ENCODE measurements around the gene GABPB2. TPM values are rescaled to one million over a fixed set of nuclear protein-coding genes. Genes with fewer than 3 reads are reported as not detected.

Gene GABPB2
- total and polyA plus RNA-seq, 8 donors = 3.7 to 8.7 (median 5.4) TPM

- no peak for TF ChIP-seq CTCF (IDR thresholded peaks at IDR 0.05)
- WGBS, 2 donors = 38 to 46% methylated on average over 36 to 74 of the region's 74 CpGs
- Histone ChIP-seq H3K36me3 (no peaks in the 10 kb centered on the region), H3K27me3 (peaks cover 0 to 8% (median 0%) of the 10 kb centered on the region in 4 donors), H3K27ac (no peak overlapping the region), H3K4me3 (peak overlapping the region in 2 of 4 donors; percentile 2 to 30), H3K4me1 (no peaks in the 10 kb centered on the region), H3K9me3 (no peaks in the 10 kb centered on the region)
- intact Hi-C loops (cut with DNase I) = no loop called here
- FAIRE-seq (no peak), DNase-seq (peak in 1 of 6 donors; percentile 67), ATAC-seq (peak in 2 of 4 donors; percentile 13 to 18)
Observed at GRCh38 chr1:151132335-151133017, 61.9 kb downstream of the GABPB2 start.

- no peaks in the 10 kb centered on the region for H3K9me3 ChIP-seq
- intact Hi-C loops (cut with DNase I) = no loop called here
- H3K27ac ChIP-seq = no peak overlapping the region
- DNase-seq (peak in 2 of 6 donors; percentile 39 to 81), FAIRE-seq (no peak), ATAC-seq (no peak)
- H3K27me3 ChIP-seq = peaks cover 0 to 8% (median 0%) of the 10 kb centered on the region in 4 donors
- WGBS, 2 donors = 44 to 58% methylated on average over 43 to 65 of the region's 65 CpGs
- no peak for TF ChIP-seq CTCF (IDR thresholded peaks at IDR 0.05)
- H3K36me3 ChIP-seq = no peaks in the 10 kb centered on the region
- peak overlapping the region in 1 of 4 donors; percentile 30 for H3K4me3 ChIP-seq
- no peaks in the 10 kb centered on the region for H3K4me1 ChIP-seq
Observed at GRCh38 chr1:151133018-151133806, 62.7 kb downstream of the GABPB2 start.

GRCh38 chr1:151134396-151134795 is 63.8 kb downstream of the GABPB2 start:
- intact Hi-C loops (cut with DNase I) = no loop called here
- H3K27ac ChIP-seq = no peak overlapping the region
- no peaks in the 10 kb centered on the region for H3K4me1 ChIP-seq
- no peaks in the 10 kb centered on the region for H3K36me3 ChIP-seq
- FAIRE-seq (no peak), DNase-seq (no peak), ATAC-seq (peak in 2 of 4 donors; percentile 47 to 59)
- WGBS, 2 donors = 64 to 71% methylated on average over 3 of the region's 3 CpGs
- peaks cover 0 to 8% (median 0%) of the 10 kb centered on the region in 4 donors for H3K27me3 ChIP-seq
- no peaks in the 10 kb centered on the region for H3K9me3 ChIP-seq
- no peak overlapping the region for H3K4me3 ChIP-seq
- no peak for TF ChIP-seq CTCF (IDR thresholded peaks at IDR 0.05)

- intact Hi-C loops (cut with DNase I) = no loop called here
Observed at GRCh38 chr1:151134991-151135390, 64.4 kb downstream of the GABPB2 start.

More at GRCh38 chr1:151134991-151135390, 64.4 kb downstream of the GABPB2 start:
- Histone ChIP-seq H3K27ac (no peak overlapping the region), H3K36me3 (no peaks in the 10 kb centered on the region), H3K9me3 (no peaks in the 10 kb centered on the region), H3K4me3 (no peak overlapping the region), H3K27me3 (peaks cover 0 to 8% (median 0%) of the 10 kb centered on the region in 4 donors), H3K4me1 (no peaks in the 10 kb centered on the region)
- FAIRE-seq (no peak), DNase-seq (no peak), ATAC-seq (no peak)
- no peak for TF ChIP-seq CTCF (IDR thresholded peaks at IDR 0.05)
- WGBS, 2 donors = 94 to 96% methylated on average over 7 of the region's 7 CpGs
